ENCODE results near the gene SPSB1.

SPSB1 gene

GRCh38 chr1:9257851-9258250 lies 34.8 kb upstream of the SPSB1 start:
- Histone ChIP-seq H3K9ac (no peak overlapping the region), H3K27me3 (no peaks in the 10 kb centered on the region), H3K27ac (no peak overlapping the region), H3K4me1 (no peaks in the 10 kb centered on the region; the same call in 1 of the 2 replicates), H3K4me3 (no peak overlapping the region), H3K4me2 (no peak overlapping the region), H3K9me3 (peaks cover 25% of the 10 kb centered on the region), H4K20me1 (peaks cover 30% of the 10 kb centered on the region; the same call in 1 of the 2 replicates), H3K36me3 (peaks cover 51% of the 10 kb centered on the region)
- TF ChIP-seq Cebpa-rat (IDR thresholded peaks at IDR 0.05) = no peak

GRCh38 chr1:9258629-9259028 lies 34.1 kb upstream of the SPSB1 start:
- Histone ChIP-seq H3K4me3 (no peak overlapping the region), H3K9ac (no peak overlapping the region), H3K36me3 (peaks cover 59% of the 10 kb centered on the region), H4K20me1 (peaks cover 22% of the 10 kb centered on the region; the same call in 1 of the 2 replicates), H3K27me3 (no peaks in the 10 kb centered on the region), H3K9me3 (peaks cover 25% of the 10 kb centered on the region), H3K4me2 (no peak overlapping the region), H3K4me1 (no peaks in the 10 kb centered on the region; the same call in 1 of the 2 replicates), H3K27ac (no peak overlapping the region)
- TF ChIP-seq Cebpa-rat (IDR thresholded peaks at IDR 0.05) = no peak

- no peak overlapping the region for H3K9ac ChIP-seq
- peaks cover 71% of the 10 kb centered on the region for H3K36me3 ChIP-seq
- H3K27me3 ChIP-seq = no peaks in the 10 kb centered on the region
- peaks cover 17% of the 10 kb centered on the region; the same call in 1 of the 2 replicates for H4K20me1 ChIP-seq
- H3K4me3 ChIP-seq = no peak overlapping the region
- no peak overlapping the region for H3K4me2 ChIP-seq
- H3K4me1 ChIP-seq = no peaks in the 10 kb centered on the region; the same call in 1 of the 2 replicates
- no peak overlapping the region for H3K27ac ChIP-seq
- no peak for TF ChIP-seq Cebpa-rat (IDR thresholded peaks at IDR 0.05)
- H3K9me3 ChIP-seq = peaks cover 25% of the 10 kb centered on the region
These were observed 32.5 kb upstream of the SPSB1 start for GRCh38 chr1:9260059-9260766.

- no peak overlapping the region for H3K4me2 ChIP-seq
These were observed 31.2 kb upstream of the SPSB1 start for GRCh38 chr1:9261496-9261895.

GRCh38 chr1:9262096-9262986 lies 30.4 kb upstream of the SPSB1 start:
- TF ChIP-seq Cebpa-rat (IDR thresholded peaks at IDR 0.05) = no peak
- H3K9ac ChIP-seq = no peak overlapping the region
- H3K9me3 ChIP-seq = peaks cover 25% of the 10 kb centered on the region
- peaks cover 18% of the 10 kb centered on the region for H3K4me1 ChIP-seq
- no peak overlapping the region for H3K27ac ChIP-seq
- peaks cover 67% of the 10 kb centered on the region for H3K36me3 ChIP-seq
- no peak overlapping the region for H3K4me2 ChIP-seq
- H3K27me3 ChIP-seq = no peaks in the 10 kb centered on the region
- H4K20me1 ChIP-seq = peaks cover 7% of the 10 kb centered on the region; the same call in 1 of the 2 replicates
- no peak overlapping the region for H3K4me3 ChIP-seq

More at GRCh38 chr1:9261496-9261895, 31.2 kb upstream of the SPSB1 start:
- Histone ChIP-seq H3K9ac (no peak overlapping the region), H3K36me3 (peaks cover 68% of the 10 kb centered on the region), H3K27me3 (no peaks in the 10 kb centered on the region), H3K27ac (no peak overlapping the region), H3K9me3 (peaks cover 25% of the 10 kb centered on the region), H4K20me1 (peaks cover 12% of the 10 kb centered on the region; the same call in 1 of the 2 replicates), H3K4me1 (peaks cover 10% of the 10 kb centered on the region), H3K4me3 (no peak overlapping the region)
- no peak for TF ChIP-seq Cebpa-rat (IDR thresholded peaks at IDR 0.05)

- no peak for TF ChIP-seq Cebpa-rat (IDR thresholded peaks at IDR 0.05)
- Histone ChIP-seq H3K36me3 (peaks cover 57% of the 10 kb centered on the region), H3K4me1 (peaks cover 28% of the 10 kb centered on the region), H3K9ac (no peak overlapping the region), H3K27ac (no peak overlapping the region), H3K4me3 (no peak overlapping the region), H3K4me2 (no peak overlapping the region), H4K20me1 (0 out of 2 replicates have a peak, but pooled peaks cover 5% of the 10 kb centered on the region), H3K9me3 (peaks cover 17% of the 10 kb centered on the region), H3K27me3 (no peaks in the 10 kb centered on the region)
These were observed 29.3 kb upstream of the SPSB1 start for GRCh38 chr1:9263276-9263855.

GRCh38 chr1:9263984-9264872 lies 28.5 kb upstream of the SPSB1 start:
- H4K20me1 ChIP-seq = 0 out of 2 replicates have a peak, but pooled peaks cover 8% of the 10 kb centered on the region
- H3K36me3 ChIP-seq = peaks cover 54% of the 10 kb centered on the region
- H3K4me3 ChIP-seq = no peak overlapping the region
- H3K4me2 ChIP-seq = no peak overlapping the region
- peaks cover 9% of the 10 kb centered on the region for H3K9me3 ChIP-seq
- H3K9ac ChIP-seq = no peak overlapping the region
- H3K27ac ChIP-seq = no peak overlapping the region
- TF ChIP-seq Cebpa-rat (IDR thresholded peaks at IDR 0.05) = no peak
- no peaks in the 10 kb centered on the region for H3K27me3 ChIP-seq
- H3K4me1 ChIP-seq = peaks cover 37% of the 10 kb centered on the region

- no peaks in the 10 kb centered on the region for H3K27me3 ChIP-seq
- peaks cover under 1% of the 10 kb centered on the region; the same call in 1 of the 2 replicates for H3K9me3 ChIP-seq
- TF ChIP-seq Cebpa-rat (IDR thresholded peaks at IDR 0.05) = no peak
- H3K4me1 ChIP-seq = peaks cover 45% of the 10 kb centered on the region
- no peak overlapping the region for H3K4me2 ChIP-seq
- no peak overlapping the region for H3K9ac ChIP-seq
- H3K27ac ChIP-seq = no peak overlapping the region
- 0 out of 2 replicates have a peak, but pooled peaks cover 16% of the 10 kb centered on the region for H4K20me1 ChIP-seq
- no peak overlapping the region for H3K4me3 ChIP-seq
- H3K36me3 ChIP-seq = peaks cover 54% of the 10 kb centered on the region
These were observed 27.7 kb upstream of the SPSB1 start for GRCh38 chr1:9265037-9265436.

- Histone ChIP-seq H3K4me1 (peaks cover 54% of the 10 kb centered on the region), H3K36me3 (peaks cover 49% of the 10 kb centered on the region), H4K20me1 (0 out of 2 replicates have a peak, but pooled peaks cover 21% of the 10 kb centered on the region), H3K9ac (no peak overlapping the region), H3K4me3 (no peak overlapping the region), H3K4me2 (peak overlapping the region; percentile 79), H3K9me3 (no peaks in the 10 kb centered on the region), H3K27ac (no peak overlapping the region), H3K27me3 (no peaks in the 10 kb centered on the region)
- no peak for TF ChIP-seq Cebpa-rat (IDR thresholded peaks at IDR 0.05)
These were observed 26.7 kb upstream of the SPSB1 start for GRCh38 chr1:9265968-9266367.
